HG03575 (cell line): ENCODE data around the gene ISM1.

Source experiments
- ATAC-seq: cut with Tn5 transposase; IDR thresholded peaks from one replicate; pipeline ENCODE4 v1.9.1; 2021; ENCODE audit not compliant: unreplicated experiment, insufficient number of reproducible peaks, low FRiP score; ENCODE audit errors: extremely low read depth

ISM1 gene

GRCh38 chr20:13331536-13331935 lies 110.5 kb downstream of the ISM1 start:
- no peak for ATAC-seq

- no peak for ATAC-seq
Observed at GRCh38 chr20:13333036-13333435, 112.0 kb downstream of the ISM1 start.

- ATAC-seq = no peak
Observed at GRCh38 chr20:13333793-13334192, 112.7 kb downstream of the ISM1 start.

- ATAC-seq = no peak
Observed at GRCh38 chr20:13336308-13337089, 115.4 kb downstream of the ISM1 start.

DNA sequence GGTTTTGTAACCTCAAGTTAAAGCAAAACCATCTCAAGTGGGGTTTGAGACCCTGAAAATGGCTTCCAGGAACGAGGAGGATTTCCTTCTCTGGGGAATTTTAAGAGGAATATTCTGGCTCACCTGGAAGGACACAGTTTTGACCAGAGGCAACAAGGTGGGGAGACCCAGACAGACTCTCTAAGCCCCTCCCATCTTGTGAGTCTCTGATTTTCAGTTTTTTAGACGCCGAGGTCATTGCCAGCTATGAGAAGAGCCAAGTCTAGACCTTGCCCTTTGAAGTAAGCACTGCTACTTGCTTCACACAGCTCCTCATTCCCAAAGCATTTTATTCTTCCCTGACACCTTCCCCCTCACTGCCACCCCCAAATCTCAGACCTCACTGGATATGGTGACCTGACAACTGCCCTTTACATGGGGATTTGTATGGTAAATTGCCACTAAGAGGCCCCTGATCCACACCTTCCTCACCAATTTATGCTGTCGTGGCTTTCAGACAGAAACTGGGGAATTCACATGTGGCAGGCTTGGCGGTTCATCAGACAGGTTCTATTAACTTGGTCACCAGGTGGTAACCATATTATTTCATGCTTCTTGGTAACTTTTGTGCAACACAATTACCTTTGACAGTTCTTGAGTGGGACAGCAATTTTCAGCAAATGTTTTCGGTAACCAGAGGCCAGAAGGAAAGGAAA lies 116.2 kb downstream of the ISM1 start:
- no peak for ATAC-seq

- ATAC-seq = no peak
Observed at GRCh38 chr20:13338097-13338661, 117.1 kb downstream of the ISM1 start.

DNA sequence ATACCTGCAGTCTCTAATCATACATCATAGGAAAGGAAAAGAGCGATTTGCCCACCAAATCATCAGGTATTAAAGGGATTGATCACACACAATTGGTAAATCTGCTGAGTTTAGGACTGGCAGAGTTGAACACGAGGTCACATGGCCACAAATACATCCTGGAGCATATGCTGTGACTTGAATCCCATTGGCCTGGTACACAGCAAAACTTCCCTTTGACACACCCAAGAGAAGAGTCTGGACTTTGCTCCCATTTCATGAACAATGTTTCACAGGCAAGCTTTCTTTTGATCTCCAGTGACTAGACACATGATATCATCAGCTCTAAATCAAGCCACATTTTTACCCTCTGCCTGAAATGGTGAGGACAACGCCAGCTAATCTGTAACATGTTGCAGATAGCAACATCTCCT lies 117.9 kb downstream of the ISM1 start:
- no peak for ATAC-seq

DNA sequence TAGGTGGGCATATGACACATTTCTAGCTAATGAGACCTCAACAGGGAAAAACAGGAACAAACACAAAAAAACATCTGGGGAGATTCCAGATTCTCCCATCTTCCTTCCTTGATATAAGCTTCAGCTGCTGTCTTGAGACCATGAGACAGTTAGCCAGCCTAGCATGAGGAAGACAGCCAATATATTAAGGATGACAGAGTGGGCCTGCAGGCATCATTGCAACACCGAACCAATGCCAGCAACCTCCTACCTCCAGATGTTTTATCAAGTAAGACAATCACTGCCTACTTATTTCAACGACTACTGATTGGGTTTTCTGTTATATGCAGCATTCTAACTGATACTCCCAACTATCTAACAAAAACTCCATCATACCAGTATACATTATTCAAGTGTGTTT lies 119.0 kb downstream of the ISM1 start:
- no peak for ATAC-seq

GRCh38 chr20:13341737-13342393 lies 120.8 kb downstream of the ISM1 start:
- no peak for ATAC-seq

GRCh38 chr20:13342469-13343242 lies 121.6 kb downstream of the ISM1 start:
- ATAC-seq = no peak

- no peak for ATAC-seq
Observed at GRCh38 chr20:13344671-13345070, 123.6 kb downstream of the ISM1 start.

DNA sequence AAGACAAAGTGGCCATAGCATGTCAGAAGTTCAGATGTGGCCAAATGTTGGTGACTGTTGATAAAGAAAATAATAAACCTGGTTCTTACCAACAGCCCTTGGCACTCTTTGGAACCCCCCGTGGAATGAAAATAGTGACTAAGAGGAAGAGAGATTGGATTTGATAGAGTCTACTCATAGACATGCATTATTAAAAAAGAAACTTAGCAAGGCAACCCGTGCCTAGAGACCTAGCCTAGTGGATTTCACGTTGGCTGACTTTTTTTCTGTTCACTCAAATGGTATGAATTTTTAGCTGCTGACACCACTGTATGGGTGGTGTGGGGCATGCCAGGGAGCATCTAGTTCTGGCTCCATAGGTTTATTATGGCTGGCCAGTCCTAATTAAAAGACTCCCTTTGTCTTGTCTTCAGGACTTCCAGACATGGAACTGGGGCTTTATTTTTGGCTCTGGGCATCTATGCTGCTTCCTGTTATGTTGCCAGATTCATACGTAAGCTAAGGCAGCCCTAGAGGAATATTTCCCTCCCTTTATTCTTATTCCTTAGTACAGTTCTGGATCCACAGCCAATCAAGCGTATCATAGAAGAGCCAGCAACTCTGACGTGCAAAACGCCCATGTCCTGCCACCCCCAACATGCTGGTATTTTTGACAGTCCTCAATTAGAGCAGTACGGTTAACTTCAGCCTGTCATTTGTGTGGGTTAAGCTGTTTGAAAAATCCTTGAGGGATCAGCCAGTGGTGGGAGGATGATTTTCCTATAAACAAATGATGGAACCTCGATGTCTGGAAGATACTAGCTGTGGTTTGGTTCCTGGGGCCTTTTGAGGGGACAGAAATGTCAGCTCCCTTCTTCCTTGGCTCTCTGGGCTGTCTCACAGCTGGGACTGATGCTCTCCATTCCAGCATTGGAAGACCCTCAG lies 127.5 kb downstream of the ISM1 start:
- no peak for ATAC-seq

- ATAC-seq = no peak
Observed at GRCh38 chr20:13349235-13349604, 128.1 kb downstream of the ISM1 start.
